SK-N-SH treated with all-trans-retinoic acid at 6 μM for 48 hours (cell line): ENCODE data around the gene ITPR3.

Experiments
- ATAC-seq: fragments of 200-7000 bp; cut with Tn5 transposase; 3 replicates; pipeline ENCODE4 v1.9.1; 2020; ENCODE audit warnings: mild to moderate bottlenecking, moderate library complexity
- ARNTL ChIP-seq: fragments of 450-650 bp; formaldehyde crosslinking; IDR thresholded peaks from 2 replicates; pipeline ENCODE4 v1.5.0; 2020; ENCODE audit warnings: low read depth, mild to moderate bottlenecking, moderate library complexity, borderline replicate concordance
- CSDC2 ChIP-seq: fragments of 250-450 bp; sonication (Bioruptor Pico); IDR thresholded peaks from 2 replicates; pipeline ENCODE4 v1.5.0; 2020; ENCODE audit warnings: mild to moderate bottlenecking, moderate library complexity
- ESRRG ChIP-seq: fragments of 250-450 bp; sonication (Bioruptor Pico); IDR thresholded peaks from 2 replicates; pipeline ENCODE4 v1.6.1; 2021; ENCODE audit warnings: mild to moderate bottlenecking
- GLIS3 ChIP-seq: fragments of 250-450 bp; sonication (Bioruptor Pico); IDR thresholded peaks from 2 replicates; pipeline ENCODE4 v1.5.0; 2020; ENCODE audit warnings: mild to moderate bottlenecking, moderate library complexity
- ISL1 ChIP-seq: fragments of 250-450 bp; sonication (Bioruptor Pico); IDR thresholded peaks from 2 replicates; pipeline ENCODE4 v2.1.2; 2022; ENCODE audit warnings: mild to moderate bottlenecking, moderate library complexity
- OSR1 ChIP-seq: fragments of 250-450 bp; sonication (Bioruptor Pico); IDR thresholded peaks from 2 replicates; pipeline ENCODE4 v1.8.0; 2022; ENCODE audit warnings: moderate library complexity, mild to moderate bottlenecking, inconsistent platforms
- PPARA ChIP-seq: fragments of 250-450 bp; sonication (Bioruptor Pico); IDR thresholded peaks from 2 replicates; pipeline ENCODE4 v1.5.0; 2020; ENCODE audit warnings: mild to moderate bottlenecking, borderline replicate concordance
- RARB ChIP-seq: fragments of 250-450 bp; sonication (Bioruptor Pico); IDR thresholded peaks from 2 replicates; pipeline ENCODE4 v1.8.0; 2021; ENCODE audit warnings: mild to moderate bottlenecking, moderate library complexity
- SNAI2 ChIP-seq: fragments of 250-450 bp; sonication (Bioruptor Pico); IDR thresholded peaks from 2 replicates; pipeline ENCODE4 v1.5.0; 2020; ENCODE audit warnings: mild to moderate bottlenecking, moderate library complexity
- TOX ChIP-seq: fragments of 250-450 bp; sonication (Bioruptor Pico); IDR thresholded peaks from 2 replicates; pipeline ENCODE4 v1.8.0; 2021; ENCODE audit warnings: mild to moderate bottlenecking, moderate library complexity, borderline replicate concordance
- ZC3H10 ChIP-seq: fragments of 250-450 bp; sonication (Bioruptor Pico); IDR thresholded peaks from 2 replicates; pipeline ENCODE4 v1.5.1; 2021; ENCODE audit warnings: mild to moderate bottlenecking, moderate library complexity
- ZFP3 ChIP-seq: fragments of 250-450 bp; sonication (Bioruptor Pico); IDR thresholded peaks from 2 replicates; pipeline ENCODE4 v1.5.0; 2020; ENCODE audit warnings: mild to moderate bottlenecking, moderate library complexity
- ZFP30 ChIP-seq: fragments of 450-650 bp; formaldehyde crosslinking; IDR thresholded peaks from 2 replicates; pipeline ENCODE4 v1.5.0; 2022; ENCODE audit warnings: mild to moderate bottlenecking, moderate library complexity
- ZNF70 ChIP-seq: fragments of 450-650 bp; formaldehyde crosslinking; IDR thresholded peaks from 2 replicates; pipeline ENCODE4 v1.5.0; 2020; ENCODE audit warnings: mild to moderate bottlenecking, moderate library complexity
- ZNF8 ChIP-seq: fragments of 450-650 bp; formaldehyde crosslinking; IDR thresholded peaks from 2 replicates; pipeline ENCODE4 v1.5.0; 2020; ENCODE audit warnings: mild to moderate bottlenecking, moderate library complexity
- TF ChIP-seq, protein P1 (sequence below): fragments of 250-450 bp; sonication (Bioruptor Pico); IDR thresholded peaks from 2 replicates; pipeline ENCODE4 v1.8.0; 2021; ENCODE audit warnings: low read depth, mild to moderate bottlenecking, moderate library complexity, borderline replicate concordance
- TF ChIP-seq, protein P2 (sequence below): fragments of 250-450 bp; sonication (Bioruptor Pico); IDR thresholded peaks from 2 replicates; pipeline ENCODE4 v1.5.1; 2020; ENCODE audit warnings: low read depth, mild to moderate bottlenecking, moderate library complexity
- TF ChIP-seq, protein P3 (sequence below): fragments of 250-450 bp; sonication (Bioruptor Pico); IDR thresholded peaks from 2 replicates; pipeline ENCODE4 v1.8.0; 2020; ENCODE audit warnings: mild to moderate bottlenecking, moderate library complexity, borderline replicate concordance
- TF ChIP-seq, protein P4 (sequence below): fragments of 250-450 bp; sonication (Bioruptor Pico); IDR thresholded peaks from 2 replicates; pipeline ENCODE4 v1.5.0; 2020; ENCODE audit warnings: mild to moderate bottlenecking, moderate library complexity
- TF ChIP-seq, protein P5 (sequence below): fragments of 250-450 bp; sonication (Bioruptor Pico); IDR thresholded peaks from 2 replicates; pipeline ENCODE4 v1.5.1; 2021; ENCODE audit warnings: mild to moderate bottlenecking, moderate library complexity

Gene ITPR3

DNA sequence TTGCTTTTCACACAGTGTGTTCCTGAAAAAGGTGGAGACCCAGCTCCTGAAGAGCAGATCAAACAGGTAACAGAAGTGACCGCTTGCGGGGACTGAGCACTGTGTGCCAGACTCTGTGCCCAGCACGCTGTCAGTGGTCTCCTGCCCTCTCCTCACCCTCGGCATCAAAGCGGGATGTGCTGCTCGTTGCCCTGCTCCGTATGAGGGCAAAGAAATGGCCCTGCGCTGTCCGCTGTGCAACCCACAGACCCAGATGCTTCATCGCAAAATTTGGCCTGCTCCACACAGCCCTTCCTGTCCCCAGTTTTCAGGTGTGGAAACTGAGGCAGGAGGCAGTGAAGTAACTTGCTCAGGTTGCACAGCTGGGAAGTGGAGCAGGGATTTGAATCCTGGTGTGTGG is 76.7 kb downstream of the ITPR3 start:
- TF ChIP-seq PPARA (CRISPR knock-in tag): no peak
- TF ChIP-seq, protein P1, sequence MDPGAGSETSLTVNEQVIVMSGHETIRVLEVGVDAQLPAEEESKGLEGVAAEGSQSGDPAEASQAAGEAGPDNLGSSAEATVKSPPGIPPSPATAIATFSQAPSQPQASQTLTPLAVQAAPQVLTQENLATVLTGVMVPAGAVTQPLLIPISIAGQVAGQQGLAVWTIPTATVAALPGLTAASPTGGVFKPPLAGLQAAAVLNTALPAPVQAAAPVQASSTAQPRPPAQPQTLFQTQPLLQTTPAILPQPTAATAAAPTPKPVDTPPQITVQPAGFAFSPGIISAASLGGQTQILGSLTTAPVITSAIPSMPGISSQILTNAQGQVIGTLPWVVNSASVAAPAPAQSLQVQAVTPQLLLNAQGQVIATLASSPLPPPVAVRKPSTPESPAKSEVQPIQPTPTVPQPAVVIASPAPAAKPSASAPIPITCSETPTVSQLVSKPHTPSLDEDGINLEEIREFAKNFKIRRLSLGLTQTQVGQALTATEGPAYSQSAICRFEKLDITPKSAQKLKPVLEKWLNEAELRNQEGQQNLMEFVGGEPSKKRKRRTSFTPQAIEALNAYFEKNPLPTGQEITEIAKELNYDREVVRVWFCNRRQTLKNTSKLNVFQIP (CRISPR knock-in tag): no peak
- TF ChIP-seq, protein P2, sequence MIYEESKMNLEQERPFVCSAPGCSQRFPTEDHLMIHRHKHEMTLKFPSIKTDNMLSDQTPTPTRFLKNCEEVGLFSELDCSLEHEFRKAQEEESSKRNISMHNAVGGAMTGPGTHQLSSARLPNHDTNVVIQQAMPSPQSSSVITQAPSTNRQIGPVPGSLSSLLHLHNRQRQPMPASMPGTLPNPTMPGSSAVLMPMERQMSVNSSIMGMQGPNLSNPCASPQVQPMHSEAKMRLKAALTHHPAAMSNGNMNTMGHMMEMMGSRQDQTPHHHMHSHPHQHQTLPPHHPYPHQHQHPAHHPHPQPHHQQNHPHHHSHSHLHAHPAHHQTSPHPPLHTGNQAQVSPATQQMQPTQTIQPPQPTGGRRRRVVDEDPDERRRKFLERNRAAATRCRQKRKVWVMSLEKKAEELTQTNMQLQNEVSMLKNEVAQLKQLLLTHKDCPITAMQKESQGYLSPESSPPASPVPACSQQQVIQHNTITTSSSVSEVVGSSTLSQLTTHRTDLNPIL (CRISPR knock-in tag): no peak
- no peak for TF ChIP-seq SNAI2 (CRISPR knock-in tag)
- no peak for TF ChIP-seq ZFP3
- TF ChIP-seq RARB (CRISPR knock-in tag): no peak
- no peak for TF ChIP-seq GLIS3 (CRISPR knock-in tag)
- TF ChIP-seq ZC3H10 (CRISPR knock-in tag): no peak
- TF ChIP-seq ARNTL (CRISPR knock-in tag): no peak
- TF ChIP-seq TOX (CRISPR knock-in tag): no peak
- TF ChIP-seq, protein P3, sequence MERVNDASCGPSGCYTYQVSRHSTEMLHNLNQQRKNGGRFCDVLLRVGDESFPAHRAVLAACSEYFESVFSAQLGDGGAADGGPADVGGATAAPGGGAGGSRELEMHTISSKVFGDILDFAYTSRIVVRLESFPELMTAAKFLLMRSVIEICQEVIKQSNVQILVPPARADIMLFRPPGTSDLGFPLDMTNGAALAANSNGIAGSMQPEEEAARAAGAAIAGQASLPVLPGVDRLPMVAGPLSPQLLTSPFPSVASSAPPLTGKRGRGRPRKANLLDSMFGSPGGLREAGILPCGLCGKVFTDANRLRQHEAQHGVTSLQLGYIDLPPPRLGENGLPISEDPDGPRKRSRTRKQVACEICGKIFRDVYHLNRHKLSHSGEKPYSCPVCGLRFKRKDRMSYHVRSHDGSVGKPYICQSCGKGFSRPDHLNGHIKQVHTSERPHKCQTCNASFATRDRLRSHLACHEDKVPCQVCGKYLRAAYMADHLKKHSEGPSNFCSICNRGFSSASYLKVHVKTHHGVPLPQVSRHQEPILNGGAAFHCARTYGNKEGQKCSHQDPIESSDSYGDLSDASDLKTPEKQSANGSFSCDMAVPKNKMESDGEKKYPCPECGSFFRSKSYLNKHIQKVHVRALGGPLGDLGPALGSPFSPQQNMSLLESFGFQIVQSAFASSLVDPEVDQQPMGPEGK (CRISPR knock-in tag): no peak
- TF ChIP-seq ZFP30: no peak
- no peak for ATAC-seq

DNA sequence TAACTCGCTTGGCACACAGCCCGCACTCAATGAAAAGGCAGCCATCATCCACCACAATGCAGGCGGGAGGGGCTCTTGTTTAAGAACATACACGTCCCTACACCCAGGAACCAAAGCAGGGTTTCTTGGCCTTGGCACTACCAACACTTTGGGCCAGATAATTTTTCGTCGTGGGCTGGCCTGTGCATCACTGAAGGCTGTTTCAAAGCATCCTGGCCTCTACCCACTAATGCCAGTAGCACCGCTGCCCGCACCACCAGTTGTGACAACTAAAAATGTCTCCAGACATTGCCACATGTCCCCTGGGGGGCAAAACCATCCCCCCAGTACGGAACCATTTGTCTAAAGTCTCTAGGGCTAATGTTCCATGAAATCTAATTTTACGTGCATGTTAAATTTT is 77.4 kb downstream of the ITPR3 start:
- ATAC-seq: no peak
- TF ChIP-seq GLIS3 (CRISPR knock-in tag) (no peak), ISL1 (CRISPR knock-in tag) (no peak), OSR1 (no peak), ARNTL (CRISPR knock-in tag) (no peak), PPARA (CRISPR knock-in tag) (no peak)

DNA sequence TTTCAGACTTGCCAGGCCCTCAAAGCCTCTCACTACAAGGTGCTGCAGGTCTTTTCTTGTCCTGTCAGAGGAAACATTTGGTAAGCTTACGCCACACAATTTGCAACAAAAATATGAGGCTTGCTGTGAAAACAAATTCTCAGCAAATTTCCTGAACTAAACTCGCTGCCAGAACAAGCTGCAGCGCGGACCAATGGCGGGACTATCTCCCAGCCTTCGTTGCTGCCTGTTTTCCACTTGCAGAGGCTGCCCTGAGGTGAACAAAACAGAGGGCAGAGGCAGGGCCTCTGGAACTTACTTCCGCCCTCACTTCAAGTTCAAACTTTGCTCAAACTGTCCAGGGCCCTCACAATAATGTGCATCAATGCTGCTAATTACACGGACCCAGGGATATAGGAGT is 78.0 kb downstream of the ITPR3 start:
- TF ChIP-seq ZFP3 (no peak), RARB (CRISPR knock-in tag) (no peak), ZNF8 (no peak), TOX (CRISPR knock-in tag) (no peak), GLIS3 (CRISPR knock-in tag) (no peak), ZNF70 (no peak), ISL1 (CRISPR knock-in tag) (no peak), SNAI2 (CRISPR knock-in tag) (no peak), ARNTL (CRISPR knock-in tag) (no peak), PPARA (CRISPR knock-in tag) (no peak), OSR1 (no peak), ZFP30 (no peak)
- TF ChIP-seq, protein P3 (CRISPR knock-in tag): no peak
- TF ChIP-seq, protein P4, sequence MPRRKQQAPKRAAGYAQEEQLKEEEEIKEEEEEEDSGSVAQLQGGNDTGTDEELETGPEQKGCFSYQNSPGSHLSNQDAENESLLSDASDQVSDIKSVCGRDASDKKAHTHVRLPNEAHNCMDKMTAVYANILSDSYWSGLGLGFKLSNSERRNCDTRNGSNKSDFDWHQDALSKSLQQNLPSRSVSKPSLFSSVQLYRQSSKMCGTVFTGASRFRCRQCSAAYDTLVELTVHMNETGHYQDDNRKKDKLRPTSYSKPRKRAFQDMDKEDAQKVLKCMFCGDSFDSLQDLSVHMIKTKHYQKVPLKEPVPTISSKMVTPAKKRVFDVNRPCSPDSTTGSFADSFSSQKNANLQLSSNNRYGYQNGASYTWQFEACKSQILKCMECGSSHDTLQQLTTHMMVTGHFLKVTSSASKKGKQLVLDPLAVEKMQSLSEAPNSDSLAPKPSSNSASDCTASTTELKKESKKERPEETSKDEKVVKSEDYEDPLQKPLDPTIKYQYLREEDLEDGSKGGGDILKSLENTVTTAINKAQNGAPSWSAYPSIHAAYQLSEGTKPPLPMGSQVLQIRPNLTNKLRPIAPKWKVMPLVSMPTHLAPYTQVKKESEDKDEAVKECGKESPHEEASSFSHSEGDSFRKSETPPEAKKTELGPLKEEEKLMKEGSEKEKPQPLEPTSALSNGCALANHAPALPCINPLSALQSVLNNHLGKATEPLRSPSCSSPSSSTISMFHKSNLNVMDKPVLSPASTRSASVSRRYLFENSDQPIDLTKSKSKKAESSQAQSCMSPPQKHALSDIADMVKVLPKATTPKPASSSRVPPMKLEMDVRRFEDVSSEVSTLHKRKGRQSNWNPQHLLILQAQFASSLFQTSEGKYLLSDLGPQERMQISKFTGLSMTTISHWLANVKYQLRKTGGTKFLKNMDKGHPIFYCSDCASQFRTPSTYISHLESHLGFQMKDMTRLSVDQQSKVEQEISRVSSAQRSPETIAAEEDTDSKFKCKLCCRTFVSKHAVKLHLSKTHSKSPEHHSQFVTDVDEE (CRISPR knock-in tag): no peak
- TF ChIP-seq, all 23 proteins: peak for 0
- no peak for ATAC-seq

DNA sequence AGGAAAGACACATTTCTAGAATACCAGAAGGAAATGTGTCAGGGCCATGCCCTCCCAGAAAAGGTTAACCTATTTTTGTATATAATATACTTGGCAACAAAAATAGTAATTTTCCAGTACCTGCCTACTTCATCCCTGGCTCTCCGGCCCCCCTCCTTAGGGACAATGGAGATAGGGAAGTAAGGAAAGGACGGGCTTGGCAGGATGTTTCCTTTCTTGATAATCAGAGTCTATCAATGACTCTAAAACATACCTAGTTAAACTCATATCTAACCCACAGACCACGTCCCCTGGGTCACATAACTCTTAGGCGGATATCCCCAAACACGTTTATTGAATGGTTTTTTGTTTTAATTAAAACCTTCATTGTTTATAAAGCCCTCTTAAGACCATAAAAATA is 78.6 kb downstream of the ITPR3 start:
- no peak for ATAC-seq
- no peak for TF ChIP-seq OSR1
- TF ChIP-seq RARB (CRISPR knock-in tag): no peak
- TF ChIP-seq CSDC2 (CRISPR knock-in tag): no peak
- TF ChIP-seq ESRRG (CRISPR knock-in tag): no peak
- TF ChIP-seq, protein P3 (CRISPR knock-in tag): no peak
- TF ChIP-seq PPARA (CRISPR knock-in tag): no peak
- TF ChIP-seq ZNF8: no peak
- TF ChIP-seq, protein P1 (CRISPR knock-in tag): no peak
- no peak for TF ChIP-seq ZC3H10 (CRISPR knock-in tag)
- TF ChIP-seq, protein P5, sequence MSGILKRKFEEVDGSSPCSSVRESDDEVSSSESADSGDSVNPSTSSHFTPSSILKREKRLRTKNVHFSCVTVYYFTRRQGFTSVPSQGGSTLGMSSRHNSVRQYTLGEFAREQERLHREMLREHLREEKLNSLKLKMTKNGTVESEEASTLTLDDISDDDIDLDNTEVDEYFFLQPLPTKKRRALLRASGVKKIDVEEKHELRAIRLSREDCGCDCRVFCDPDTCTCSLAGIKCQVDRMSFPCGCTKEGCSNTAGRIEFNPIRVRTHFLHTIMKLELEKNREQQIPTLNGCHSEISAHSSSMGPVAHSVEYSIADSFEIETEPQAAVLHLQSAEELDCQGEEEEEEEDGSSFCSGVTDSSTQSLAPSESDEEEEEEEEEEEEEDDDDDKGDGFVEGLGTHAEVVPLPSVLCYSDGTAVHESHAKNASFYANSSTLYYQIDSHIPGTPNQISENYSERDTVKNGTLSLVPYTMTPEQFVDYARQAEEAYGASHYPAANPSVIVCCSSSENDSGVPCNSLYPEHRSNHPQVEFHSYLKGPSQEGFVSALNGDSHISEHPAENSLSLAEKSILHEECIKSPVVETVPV (CRISPR knock-in tag): no peak
- TF ChIP-seq SNAI2 (CRISPR knock-in tag): no peak
